ENCODE results near the gene PPRC1. TPM values are rescaled to one million over a fixed set of nuclear protein-coding genes. Genes with fewer than 3 reads are reported as not detected.

Gene PPRC1
- total and polyA plus RNA-seq, 4 donors = 19.3 to 42.1 (median 26.5) TPM

DNA sequence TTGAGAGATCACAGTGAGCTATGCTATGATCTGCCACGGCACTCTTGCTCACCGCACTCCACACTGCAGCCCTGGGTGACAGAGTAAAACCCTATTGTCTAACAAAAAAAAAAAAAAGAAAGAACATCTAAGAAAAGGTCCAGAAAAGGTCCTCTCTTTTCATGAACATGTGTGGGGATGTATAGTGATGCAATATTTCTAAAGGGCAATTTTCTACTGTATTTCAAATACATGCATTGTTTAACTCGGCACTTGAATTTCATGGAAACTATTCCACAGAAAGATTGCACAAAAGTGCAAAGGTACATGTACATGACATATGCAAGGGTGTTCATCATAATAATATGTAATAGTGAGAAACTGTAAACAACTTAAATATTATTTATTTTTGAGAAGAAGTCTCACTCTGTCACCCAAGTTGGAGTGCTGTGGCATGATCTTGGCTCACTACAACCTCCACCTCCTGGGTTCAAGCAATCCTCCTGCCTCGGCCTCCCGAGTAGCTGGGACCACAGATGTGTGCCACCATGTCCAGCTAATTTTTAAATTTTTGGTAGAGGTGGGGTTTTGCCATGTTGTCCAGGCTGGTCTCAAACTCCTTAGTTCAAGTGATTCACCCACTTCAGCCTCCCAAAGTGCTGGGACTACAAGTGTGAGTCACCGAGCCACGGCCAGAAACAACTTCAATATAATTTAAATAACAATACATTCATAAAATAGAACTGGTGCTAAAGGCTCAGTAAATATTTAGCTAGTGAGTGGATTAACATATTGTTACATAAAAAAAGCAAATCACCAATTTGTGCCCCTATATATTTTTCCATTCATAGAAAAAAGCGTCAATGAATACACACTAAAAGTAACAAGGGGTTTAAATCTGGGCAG lies 1.3 kb upstream of the PPRC1 start:
- H3K27ac ChIP-seq (ENCODE audit: low read depth in 1 of 2, low read length in 1 of 2) = no peak overlapping the region

DNA sequence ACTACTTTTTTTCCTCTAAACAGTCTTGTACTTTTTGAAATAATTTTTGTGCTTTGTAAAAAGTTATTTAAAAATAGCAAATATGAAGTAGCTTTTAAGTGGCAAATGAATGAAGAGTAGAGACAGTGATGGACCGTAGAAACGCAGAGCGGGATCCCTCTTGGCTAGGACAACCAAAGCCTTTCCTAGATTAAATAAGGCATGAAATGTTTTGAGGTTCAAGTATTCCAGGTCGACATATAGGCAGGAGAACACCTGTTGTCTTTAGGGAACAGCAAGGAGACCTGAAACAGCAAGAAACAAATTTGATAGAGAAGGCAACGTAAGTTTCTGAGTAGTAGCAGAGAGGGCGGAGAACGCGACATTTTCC lies 662 bp upstream of the PPRC1 start:
- Histone ChIP-seq H3K4me1 (ENCODE audit: control insufficient read depth in 5 of 5, insufficient read depth in 5 of 5, low read length in 5 of 5) (peaks cover 8 to 25% (median 13%) of the 10 kb centered on the region in 5 donors), H3K4me3 (no peak overlapping the region), H3K27me3 (ENCODE audit: control insufficient read depth in 3 of 3, insufficient read depth in 3 of 3, low read length in 2 of 3) (no peaks in the 10 kb centered on the region), H3K27ac (ENCODE audit: low read depth in 1 of 2, low read length in 1 of 2) (peak overlapping the region; percentile 14 to 79), H3K9ac (ENCODE audit: insufficient read depth in 1 of 2, low read length in 2 of 2) (no peak overlapping the region), H3K9me3 (ENCODE audit: control insufficient read depth in 4 of 4, insufficient read depth in 3 of 4, low read length in 3 of 4) (no peaks in the 10 kb centered on the region), H3K36me3 (ENCODE audit: control insufficient read depth in 4 of 4, insufficient read depth in 4 of 4, low read length in 4 of 4) (no peaks in the 10 kb centered on the region)
- 23 to 28% methylated on average over 8 of the region's 8 CpGs for WGBS, 2 donors
- TF ChIP-seq, protein P1, sequence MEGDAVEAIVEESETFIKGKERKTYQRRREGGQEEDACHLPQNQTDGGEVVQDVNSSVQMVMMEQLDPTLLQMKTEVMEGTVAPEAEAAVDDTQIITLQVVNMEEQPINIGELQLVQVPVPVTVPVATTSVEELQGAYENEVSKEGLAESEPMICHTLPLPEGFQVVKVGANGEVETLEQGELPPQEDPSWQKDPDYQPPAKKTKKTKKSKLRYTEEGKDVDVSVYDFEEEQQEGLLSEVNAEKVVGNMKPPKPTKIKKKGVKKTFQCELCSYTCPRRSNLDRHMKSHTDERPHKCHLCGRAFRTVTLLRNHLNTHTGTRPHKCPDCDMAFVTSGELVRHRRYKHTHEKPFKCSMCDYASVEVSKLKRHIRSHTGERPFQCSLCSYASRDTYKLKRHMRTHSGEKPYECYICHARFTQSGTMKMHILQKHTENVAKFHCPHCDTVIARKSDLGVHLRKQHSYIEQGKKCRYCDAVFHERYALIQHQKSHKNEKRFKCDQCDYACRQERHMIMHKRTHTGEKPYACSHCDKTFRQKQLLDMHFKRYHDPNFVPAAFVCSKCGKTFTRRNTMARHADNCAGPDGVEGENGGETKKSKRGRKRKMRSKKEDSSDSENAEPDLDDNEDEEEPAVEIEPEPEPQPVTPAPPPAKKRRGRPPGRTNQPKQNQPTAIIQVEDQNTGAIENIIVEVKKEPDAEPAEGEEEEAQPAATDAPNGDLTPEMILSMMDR (IDR thresholded peaks at IDR 0.05; ENCODE audit: control extremely low read depth, extremely low read depth) = no peak
- ATAC-seq (ENCODE audit: insufficient read depth, low FRiP score) = no peak
- DNase-seq = no peak

More for the DNA sequence above, 1.3 kb upstream of the PPRC1 start:
- no peaks in the 10 kb centered on the region for H3K36me3 ChIP-seq (ENCODE audit: control insufficient read depth in 4 of 4, insufficient read depth in 4 of 4, low read length in 4 of 4)
- H3K27me3 ChIP-seq (ENCODE audit: control insufficient read depth in 3 of 3, insufficient read depth in 3 of 3, low read length in 2 of 3) = no peaks in the 10 kb centered on the region
- DNase-seq = no peak
- WGBS, 2 donors = 88 to 91% methylated on average over 8 of the region's 8 CpGs
- H3K4me3 ChIP-seq = no peak overlapping the region
- no peak for ATAC-seq (ENCODE audit: insufficient read depth, low FRiP score)
- peaks cover 8 to 25% (median 13%) of the 10 kb centered on the region in 5 donors for H3K4me1 ChIP-seq (ENCODE audit: control insufficient read depth in 5 of 5, insufficient read depth in 5 of 5, low read length in 5 of 5)
- no peaks in the 10 kb centered on the region for H3K9me3 ChIP-seq (ENCODE audit: control insufficient read depth in 4 of 4, insufficient read depth in 3 of 4, low read length in 3 of 4)
- H3K9ac ChIP-seq (ENCODE audit: insufficient read depth in 1 of 2, low read length in 2 of 2) = no peak overlapping the region
- TF ChIP-seq, protein P1 (IDR thresholded peaks at IDR 0.05; ENCODE audit: control extremely low read depth, extremely low read depth) = no peak

DNA sequence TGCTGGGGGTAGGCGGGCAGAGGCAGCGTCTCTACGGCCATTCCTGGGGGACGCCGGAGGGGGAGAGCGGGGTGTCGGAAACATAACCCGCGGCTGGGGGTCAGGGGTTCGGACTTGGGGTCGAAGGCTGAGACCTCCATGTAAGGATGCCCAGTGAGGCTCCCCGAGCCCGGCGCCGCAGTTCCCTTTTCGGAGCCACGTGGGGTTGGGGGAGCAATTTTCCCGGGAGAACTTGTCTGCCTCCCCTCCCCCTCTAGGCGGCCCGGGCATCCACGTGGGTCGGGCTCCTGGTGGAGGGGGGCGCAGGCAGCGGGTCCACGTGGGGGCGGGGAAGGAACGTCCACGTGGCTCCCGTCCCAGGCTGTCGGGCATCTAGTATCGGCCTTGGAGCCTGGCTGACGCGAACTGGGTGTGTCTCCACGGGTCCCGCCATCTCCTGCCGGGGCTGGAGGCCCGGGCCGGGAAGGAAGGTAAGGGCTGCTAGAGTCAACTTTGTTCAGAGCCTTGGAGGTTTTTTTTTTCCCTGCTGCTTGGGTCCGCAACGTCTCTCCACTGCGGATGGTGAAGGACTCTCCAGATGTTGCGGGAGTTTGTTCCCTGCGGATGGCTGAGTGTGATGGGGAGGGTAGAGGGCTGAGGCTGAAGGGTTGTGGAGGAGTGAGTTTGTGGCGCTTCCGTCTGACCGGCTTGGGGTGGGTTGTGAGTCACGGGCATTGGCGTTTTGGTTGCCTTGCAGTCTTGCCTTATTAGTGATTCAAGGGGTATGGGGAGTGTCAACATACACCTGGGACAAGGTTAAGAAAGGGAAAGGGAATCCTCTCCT lies 744 bp downstream of the PPRC1 start:
- H3K36me3 ChIP-seq (ENCODE audit: control insufficient read depth in 4 of 4, insufficient read depth in 4 of 4, low read length in 4 of 4) = peaks cover 0 to 12% (median 8%) of the 10 kb centered on the region in 4 donors
- DNase-seq (peak; percentile 75 to 82 (median 81)), ATAC-seq (ENCODE audit: insufficient read depth, low FRiP score) (peak; percentile 21)
- H3K4me1 ChIP-seq (ENCODE audit: control insufficient read depth in 5 of 5, insufficient read depth in 5 of 5, low read length in 5 of 5) = peaks cover 8 to 25% (median 13%) of the 10 kb centered on the region in 5 donors
- H3K27me3 ChIP-seq (ENCODE audit: control insufficient read depth in 3 of 3, insufficient read depth in 3 of 3, low read length in 2 of 3) = no peaks in the 10 kb centered on the region
- H3K9me3 ChIP-seq (ENCODE audit: control insufficient read depth in 4 of 4, insufficient read depth in 3 of 4, low read length in 3 of 4) = no peaks in the 10 kb centered on the region
- H3K4me3 ChIP-seq = peak overlapping the region; percentile 95
- TF ChIP-seq, protein P1 (IDR thresholded peaks at IDR 0.05; ENCODE audit: control extremely low read depth, extremely low read depth) = no peak
- WGBS, 2 donors = 0 to 1% methylated on average over 44 to 48 of the region's 48 CpGs
- H3K9ac ChIP-seq (ENCODE audit: insufficient read depth in 1 of 2, low read length in 2 of 2) = peak overlapping the region in 1 of 2 donors; percentile 80
- peak overlapping the region; percentile 93 to 95 for H3K27ac ChIP-seq (ENCODE audit: low read depth in 1 of 2, low read length in 1 of 2)
